Activated CD4-positive, alpha-beta T cell treated with anti-CD3 and anti-CD28 coated beads for 4 hours (primary cell): ENCODE data around the gene MYCBP2.
"Not testable (repeated sequence)": the region's sequence is repeated elsewhere in the genome, so short reads cannot be mapped to it uniquely, and the experiment has no call there.

Experiments used
- DNase-seq, 2 donors: peaks; one replicate each; pipeline ENCODE4 v3.0.0-alpha.2; 2020

Gene MYCBP2

GRCh38 chr13:77326905-77327604, at the start of gene MYCBP2:
Gene MYCBP2, minus strand, starts transcription at chr13:77327094. Its CDS starts 319 bp downstream, at chr13:77326775.
- peak; percentile 98 for DNase-seq

- no peak for DNase-seq
These were observed 48.7 kb upstream of the MYCBP2 start for GRCh38 chr13:77375560-77376108.

- DNase-seq = no peak
These were observed 47.9 kb upstream of the MYCBP2 start for GRCh38 chr13:77374786-77375185.

- no peak for DNase-seq
These were observed 47.4 kb upstream of the MYCBP2 start for GRCh38 chr13:77374339-77374738.

GRCh38 chr13:77373502-77373901, 46.6 kb upstream of the MYCBP2 start:
- no peak for DNase-seq

GRCh38 chr13:77372275-77372674, 45.4 kb upstream of the MYCBP2 start:
- DNase-seq = no peak

GRCh38 chr13:77370888-77371287, 44.0 kb upstream of the MYCBP2 start:
- no peak for DNase-seq

- DNase-seq = no peak
These were observed 35.3 kb upstream of the MYCBP2 start for GRCh38 chr13:77362166-77362565.

- no peak for DNase-seq
These were observed 33.3 kb upstream of the MYCBP2 start for GRCh38 chr13:77360032-77360685.

GRCh38 chr13:77359171-77359570, 32.3 kb upstream of the MYCBP2 start:
- DNase-seq = no peak

- no peak for DNase-seq
These were observed 31.1 kb upstream of the MYCBP2 start for GRCh38 chr13:77358001-77358400.

GRCh38 chr13:77356155-77356554, 29.3 kb upstream of the MYCBP2 start:
- DNase-seq = no peak

- DNase-seq = no peak
These were observed 27.1 kb upstream of the MYCBP2 start for GRCh38 chr13:77353995-77354394.

GRCh38 chr13:77351315-77351714, 24.4 kb upstream of the MYCBP2 start:
- DNase-seq = no peak

GRCh38 chr13:77350811-77351210, 23.9 kb upstream of the MYCBP2 start:
- no peak for DNase-seq

GRCh38 chr13:77349365-77349764, 22.5 kb upstream of the MYCBP2 start:
- no peak for DNase-seq

GRCh38 chr13:77347351-77347750, 20.5 kb upstream of the MYCBP2 start:
- not testable (repeated sequence) for DNase-seq

GRCh38 chr13:77345150-77345780, 18.4 kb upstream of the MYCBP2 start:
- DNase-seq = peak; percentile 9 to 12

GRCh38 chr13:77343841-77344240, 16.9 kb upstream of the MYCBP2 start:
- no peak for DNase-seq

GRCh38 chr13:77339408-77339807, 12.5 kb upstream of the MYCBP2 start:
- no peak for DNase-seq

- DNase-seq = no peak
These were observed 12.1 kb upstream of the MYCBP2 start for GRCh38 chr13:77338961-77339401.

- no peak for DNase-seq
These were observed 11.4 kb upstream of the MYCBP2 start for GRCh38 chr13:77338329-77338728.

GRCh38 chr13:77337159-77337558, 10.3 kb upstream of the MYCBP2 start:
- DNase-seq = no peak

GRCh38 chr13:77335543-77335942, 8.6 kb upstream of the MYCBP2 start:
- no peak for DNase-seq
